GM12878 (cell line): ENCODE measurements around the gene EXOC7. TPM values are rescaled to one million over a fixed set of nuclear protein-coding genes. Genes with fewer than 3 reads are reported as not detected.
A peak's percentile ranks its signal among the peaks of the same experiment; 100 is the strongest.

ENCODE experiments used
- ATAC-seq: fragments of 200-7000 bp; cut with Tn5 transposase; 3 replicates; pipeline ENCODE4 v1.9.1; 2020; ENCODE audit warnings: mild to moderate bottlenecking, moderate library complexity
- BruUV-seq: library from RNA; stranded (reverse); fragments of 400-500 nt; replicated peaks from 2 replicates; lab custom pipeline; 2021; lab: Mats Ljungman, UMichigan
- CTCF ChIA-PET: fragments of 300-600 bp; sonication (Branson Sonifier 250); formaldehyde crosslinking; extraction: SDS; loops from one replicate; lab custom pipeline; 2021; ENCODE audit warnings: inconsistent platforms; lab: Yijun Ruan, JAX
- POLR2A ChIA-PET: fragments of 350-600 bp; formaldehyde crosslinking; extraction: SDS; loops from one replicate; lab custom pipeline; 2021; ENCODE audit warnings: inconsistent platforms; lab: Charles Lee
- RAD21 ChIA-PET: fragments of 300-600 bp; sonication (Branson Sonifier 250); formaldehyde crosslinking; loops from one replicate; lab custom pipeline; 2023; ENCODE audit warnings: antibody characterized with exemption; ENCODE audit not compliant: unreplicated experiment; lab: Charles Lee
- SMC1A ChIA-PET: fragments of 300-600 bp; sonication (Branson Sonifier 250); formaldehyde crosslinking; loops from one replicate; lab custom pipeline; 2023; ENCODE audit not compliant: unreplicated experiment, uncharacterized antibody; lab: Charles Lee
- DNase-seq: peaks from one replicate; pipeline ENCODE4 v3.0.0-alpha.2; 2011; ENCODE audit warnings: low read depth, low spot score
- FAIRE-seq: peaks from 3 replicates; lab custom pipeline; 2011; peaks lifted over from hg19 to GRCh38; lab: Jason Lieb, UNC
- H2AFZ ChIP-seq: 2 replicates; pipeline ENCODE4 v1.6.0; 2011; ENCODE audit warnings: low read depth, low read length, control low read depth; ENCODE audit not compliant: control insufficient read depth
- H3K27ac ChIP-seq: 2 replicates; pipeline ENCODE4 v1.5.1; 2011; ENCODE audit warnings: control low read depth; ENCODE audit not compliant: control insufficient read depth, insufficient read depth
- H3K27me3 ChIP-seq, 2 experiments: replicated peaks in 1 of 2; 2 replicates each; pipeline versions ENCODE4 v1.6.0 to v1.6.1; 2011; ENCODE audit warnings: low read length in 1 of 2; ENCODE audit not compliant: control insufficient read depth in 2 of 2, insufficient read depth in 2 of 2
- H3K36me3 ChIP-seq, 2 experiments: 2 replicates each; pipeline ENCODE4 v1.5.1; 2011; ENCODE audit warnings: low read length in 1 of 2; ENCODE audit not compliant: control insufficient read depth in 2 of 2, insufficient read depth in 2 of 2
- H3K4me1 ChIP-seq: 2 replicates; pipeline ENCODE4 v1.6.1; 2011; ENCODE audit warnings: mild to moderate bottlenecking, low read length, moderate library complexity, mixed read lengths; ENCODE audit not compliant: control insufficient read depth, insufficient read depth
- H3K4me2 ChIP-seq: 2 replicates; pipeline ENCODE4 v1.6.0; 2011; ENCODE audit warnings: control low read depth; ENCODE audit not compliant: control insufficient read depth, insufficient read depth
- H3K4me3 ChIP-seq: fragments of 200-600 bp; sonication (generic); 2 replicates; pipeline ENCODE4 v1.5.1; 2016
- H3K79me2 ChIP-seq: 2 replicates; pipeline ENCODE4 v1.6.0; 2011; ENCODE audit warnings: low read length; ENCODE audit not compliant: control insufficient read depth, insufficient read depth
- H3K9ac ChIP-seq: 2 replicates; pipeline ENCODE4 v1.8.0; 2011; ENCODE audit warnings: low read length, control low read depth, mixed read lengths; ENCODE audit not compliant: control insufficient read depth, insufficient read depth
- H3K9me3 ChIP-seq: replicated peaks from 3 replicates; pipeline ENCODE4 v1.5.1; 2011; ENCODE audit warnings: mild to moderate bottlenecking, low read length; ENCODE audit not compliant: control insufficient read depth, insufficient read depth
- H4K20me1 ChIP-seq: 2 replicates; pipeline ENCODE4 v1.6.0; 2011; ENCODE audit not compliant: control insufficient read depth, insufficient read depth
- BMI1 ChIP-seq: fragments of 450-650 bp; IDR thresholded peaks from 2 replicates; pipeline ENCODE4 v1.6.1; 2016; ENCODE audit warnings: mild to moderate bottlenecking, moderate library complexity, borderline replicate concordance
- CTCF ChIP-seq, 3 experiments: IDR thresholded peaks in 2 of 3; conservative IDR thresholded peaks in 1 of 3; 2 replicates each; pipeline ENCODE4 v1.5.1; 2011; ENCODE audit warnings: low read depth in 3 of 3, low read length in 3 of 3, mild to moderate bottlenecking in 3 of 3, control low read depth in 2 of 3, moderate library complexity in 2 of 3, inconsistent platforms in 1 of 3, mixed read lengths in 1 of 3; ENCODE audit not compliant: control insufficient read depth in 2 of 3, insufficient read depth in 1 of 3; ENCODE audit errors: extremely low read depth in 1 of 3
- HDGF ChIP-seq: fragments of 450-650 bp; IDR thresholded peaks from 2 replicates; pipeline ENCODE4 v1.6.1; 2016; ENCODE audit warnings: antibody characterized with exemption
- MTA2 ChIP-seq: fragments of 450-650 bp; IDR thresholded peaks from 2 replicates; pipeline ENCODE4 v1.6.1; 2016; ENCODE audit warnings: low read depth, mild to moderate bottlenecking, moderate library complexity
- RB1 ChIP-seq: fragments of 450-650 bp; formaldehyde crosslinking; IDR thresholded peaks from 2 replicates; pipeline ENCODE4 v1.6.1; 2017; ENCODE audit warnings: mild to moderate bottlenecking, borderline replicate concordance
- SPI1 ChIP-seq: IDR thresholded peaks from 2 replicates; pipeline ENCODE4 v1.6.1; 2011; ENCODE audit warnings: low read depth, mild to moderate bottlenecking, low read length, moderate library complexity, borderline replicate concordance; ENCODE audit not compliant: insufficient read depth
- SUZ12 ChIP-seq: fragments of 200-600 bp; sonication (generic); IDR thresholded peaks from one replicate; pipeline ENCODE4 v1.6.1; 2018; ENCODE audit warnings: antibody characterized with exemption, mild to moderate bottlenecking; ENCODE audit not compliant: unreplicated experiment
- YBX1 ChIP-seq: fragments of 450-650 bp; IDR thresholded peaks from 2 replicates; pipeline ENCODE4 v1.6.1; 2016; ENCODE audit warnings: antibody characterized with exemption
- WGBS: methylation state at CpG from one replicate; pipeline ENCODE4 v1.1.6; 2016; ENCODE audit warnings: low lambda C conversion rate; ENCODE audit not compliant: insufficient replicate concordance, insufficient coverage; ENCODE audit errors: missing lambda C conversion rate; 5-methylcytosine and 5-hydroxymethylcytosine counted together
- in situ Hi-C: fragments of 300-500 bp; cut with MboI; formaldehyde crosslinking; loops from 9 replicates; pipeline ENCODE4 v1.14.3; 2018; ENCODE audit warnings: mixed read lengths
- intact Hi-C: fragments of 100-400 bp; cut with micrococcal nuclease; formaldehyde crosslinking; loops from one replicate; pipeline ENCODE4 v1.14.2; 2022; ENCODE audit not compliant: unreplicated experiment
- polyA plus RNA-seq, 11 experiments: library from polyadenylated mRNA; depleted of rRNA in 4 of 11; unstranded in 6 of 11; stranded (reverse) in 5 of 11; fragments of >200 nt; fragmentation: Nextera tagmentation in 4 of 11; fragmentation: Illumina TruSeq in 1 of 11; extraction: Ambion mirVana in 4 of 11; extraction: Trizol in 1 of 11; gene quantifications; 1 replicate in 1 of 11; 2 replicates in 10 of 11; pipeline versions ENCODE4 v1.2.1 to v1.2.3, GENCODE V29; 2011 to 2016; ENCODE audit warnings: inconsistent platforms in 2 of 11, missing spikeins in 2 of 11, low read depth in 1 of 11
- total RNA-seq, 4 experiments: library from RNA; depleted of rRNA in 3 of 4; stranded (reverse); fragments of >200 nt in 3 of 4; fragmentation: Illumina TruSeq in 1 of 4; extraction: Trizol in 1 of 4; gene quantifications; 2 replicates each; pipeline versions ENCODE4 v1.2.1 to v1.2.3, GENCODE V29; 2013 to 2021

The EXOC7 gene
- total and polyA plus RNA-seq, 10 of the 15 experiments (the other 5 are each of a cell fraction or from before 2014, with no cell fraction given), result 18.8 to 71.3 (median 48.2) TPM

DNA sequence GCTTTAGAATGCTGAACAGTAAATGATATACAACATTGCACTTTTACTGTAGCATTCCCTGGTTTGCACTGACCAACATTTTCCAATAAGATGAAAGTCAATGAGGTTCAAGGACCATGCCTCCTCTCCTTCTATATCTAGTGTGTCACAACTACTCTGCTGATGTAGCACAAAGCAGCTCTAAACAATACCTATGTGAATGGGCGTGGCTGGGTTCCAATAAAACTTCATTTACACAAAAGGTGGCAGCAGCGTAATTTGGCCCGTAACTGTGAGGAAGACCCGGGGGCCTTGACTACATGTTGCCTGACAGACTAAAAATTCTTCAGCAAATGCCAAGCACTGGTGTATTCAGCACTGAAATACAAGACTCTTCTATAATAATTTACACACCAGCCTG is 37.8 kb downstream of the EXOC7 start:
- TF ChIP-seq HDGF, result no peak
- no peak for TF ChIP-seq BMI1
- TF ChIP-seq RB1, result no peak
- no peak for TF ChIP-seq SUZ12
- BruUV-seq, result no TSS peak
- no peak for DNase-seq
- in situ Hi-C loops, result no loop called here
- RAD21 ChIA-PET, result no interaction called here
- intact Hi-C loops, result no loop called here
- Histone ChIP-seq H3K9me3 (no peaks in the 10 kb centered on the region), H3K4me2 (no peak overlapping the region), H3K27ac (no peak overlapping the region), H2AFZ (no peak overlapping the region), H3K36me3 (peaks cover 9 to 28% of the 10 kb centered on the region in 2 experiments), H3K79me2 (peaks cover 4% of the 10 kb centered on the region), H4K20me1 (no peaks in the 10 kb centered on the region), H3K9ac (no peak overlapping the region), H3K4me3 (no peak overlapping the region), H3K4me1 (peaks cover 3% of the 10 kb centered on the region; the same call in 1 of the 2 replicates), H3K27me3 (no peaks in the 10 kb centered on the region)
- FAIRE-seq, result no peak
- CTCF ChIA-PET, result interaction anchor here (0.6 to 1.5 kb wide), 3 partner anchors 13 to 393 kb away, joined by 3 to 5 read pairs (median 3); no protein-coding TSS in a partner anchor
- SMC1A ChIA-PET, result no interaction called here
- POLR2A ChIA-PET, result interaction anchor here (0.5 kb wide), 1 partner anchor 68 kb away, joined by 4 read pairs; no protein-coding TSS in a partner anchor
- WGBS, result 98% methylated on average over 4 of the region's 4 CpGs
- no peak for ATAC-seq

DNA sequence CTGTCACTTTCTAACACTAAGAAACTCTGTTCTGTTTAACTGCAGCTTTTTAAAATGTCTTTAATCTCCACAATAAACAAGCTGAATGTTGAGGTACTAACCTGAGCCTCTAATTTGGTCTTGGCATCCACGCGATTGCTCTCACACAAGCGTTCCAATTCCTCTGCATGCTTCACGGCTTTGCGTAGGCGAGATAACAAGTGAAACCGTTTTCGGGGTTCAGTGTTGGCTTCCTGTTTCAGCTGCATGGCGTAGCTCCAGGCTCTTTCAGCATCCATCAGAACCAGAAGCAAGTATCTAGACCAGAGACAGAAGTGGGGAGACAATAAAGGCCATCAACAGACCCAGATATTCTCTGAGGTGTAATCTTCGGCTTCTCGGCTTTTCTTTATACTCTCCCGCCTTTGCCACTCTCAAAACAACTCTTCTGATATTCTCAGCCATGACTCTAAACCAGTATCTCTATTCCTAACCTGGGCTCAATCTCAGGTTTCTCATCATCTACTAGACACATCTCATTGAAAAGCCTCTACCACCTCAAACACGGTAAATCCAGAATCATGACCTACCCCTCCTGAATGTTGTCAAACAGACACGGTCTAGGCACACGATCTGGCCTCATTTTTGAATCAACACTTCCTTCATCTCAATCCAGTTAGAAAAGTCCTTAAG is 39.6 kb downstream of the EXOC7 start:
- FAIRE-seq, result peak; percentile 69
- no peak for DNase-seq

More for the DNA sequence above, 39.6 kb downstream of the EXOC7 start:
- peak; percentile 49 for ATAC-seq
- Histone ChIP-seq H3K4me3 (no peak overlapping the region), H4K20me1 (no peaks in the 10 kb centered on the region), H3K4me1 (no peaks in the 10 kb centered on the region), H3K36me3 (peaks cover 10 to 35% of the 10 kb centered on the region in 2 experiments), H3K79me2 (no peaks in the 10 kb centered on the region), H3K27me3 (no peaks in the 10 kb centered on the region), H2AFZ (no peak overlapping the region), H3K9me3 (no peaks in the 10 kb centered on the region), H3K27ac (no peak overlapping the region), H3K4me2 (no peak overlapping the region), H3K9ac (no peak overlapping the region)
- ChIA-PET CTCF (interaction anchor here (0.6 to 1.8 kb wide), 7 partner anchors 11 to 1765 kb away, joined by 3 to 15 read pairs (median 3); no protein-coding TSS in a partner anchor), RAD21 (interaction anchor here (0.6 kb wide), 1 partner anchor 60 kb away, joined by 3 read pairs; no protein-coding TSS in a partner anchor), POLR2A (interaction anchor here (1.4 kb wide), 1 partner anchor 17 kb away, joined by 4 read pairs; no protein-coding TSS in a partner anchor), SMC1A (interaction anchor here (0.8 to 1.4 kb wide), 3 partner anchors 8 to 237 kb away, joined by 3 to 4 read pairs (median 3); partner anchors contain the start of gene SRP68)
- intact Hi-C loops, result no loop called here
- BruUV-seq, result no TSS peak
- WGBS, result 16% methylated on average over 15 of the region's 15 CpGs
- TF ChIP-seq CTCF (IDR thresholded peaks at IDR 0.05 in 2 of 3, conservative IDR thresholded peaks at IDR 0.05 in 1 of 3; ENCODE audit: control insufficient read depth in 2 of 3, extremely low read depth in 1 of 3, insufficient read depth in 1 of 3, low read depth in 3 of 3, low read length in 3 of 3) (no peak), YBX1 (no peak), SPI1 (peak; percentile 37; the same call in 1 of the 2 replicates), MTA2 (no peak)
- in situ Hi-C loops, result no loop called here
